Activated T-helper 17 cell treated with anti-CD3 and anti-CD28 coated beads, Interleukin-2, amount 50 U/mL, for 72 hours (primary cell): ENCODE results near the gene CFAP43. TPM values are rescaled to one million over a fixed set of nuclear protein-coding genes. Genes with fewer than 3 reads are reported as not detected.

Experiments
- ATAC-seq: fragments of 150-1000 bp; cut with Tn5 transposase; replicated peaks from 2 replicates; pipeline ENCODE4 v1.10.0; 2021; ENCODE audit warnings: mild to moderate bottlenecking, moderate library complexity
- H3K27ac Mint-ChIP-seq: one replicate; pipeline ENCODE4 v1.8.0; 2022; ENCODE audit warnings: mixed read lengths
- H3K27me3 Mint-ChIP-seq: one replicate; pipeline ENCODE4 v1.8.0; 2022; ENCODE audit warnings: mixed read lengths
- H3K36me3 Mint-ChIP-seq: one replicate; pipeline ENCODE4 v1.8.0; 2022; ENCODE audit warnings: low read depth, mild to moderate bottlenecking, mixed read lengths
- H3K4me1 Mint-ChIP-seq: one replicate; pipeline ENCODE4 v1.8.0; 2022; ENCODE audit warnings: mixed read lengths
- H3K4me3 Mint-ChIP-seq: one replicate; pipeline ENCODE4 v1.8.0; 2022; ENCODE audit warnings: mild to moderate bottlenecking, mixed read lengths
- H3K9me3 Mint-ChIP-seq: one replicate; pipeline ENCODE4 v1.8.0; 2022; ENCODE audit warnings: mixed read lengths
- total RNA-seq, 2 donors: library from RNA; stranded (reverse); gene quantifications; one replicate each; pipeline ENCODE4 v1.2.3, GENCODE V29; 2022

CFAP43 gene
- total RNA-seq, 2 donors from 2014 or later, result 0.16 TPM; not detected in 1

DNA sequence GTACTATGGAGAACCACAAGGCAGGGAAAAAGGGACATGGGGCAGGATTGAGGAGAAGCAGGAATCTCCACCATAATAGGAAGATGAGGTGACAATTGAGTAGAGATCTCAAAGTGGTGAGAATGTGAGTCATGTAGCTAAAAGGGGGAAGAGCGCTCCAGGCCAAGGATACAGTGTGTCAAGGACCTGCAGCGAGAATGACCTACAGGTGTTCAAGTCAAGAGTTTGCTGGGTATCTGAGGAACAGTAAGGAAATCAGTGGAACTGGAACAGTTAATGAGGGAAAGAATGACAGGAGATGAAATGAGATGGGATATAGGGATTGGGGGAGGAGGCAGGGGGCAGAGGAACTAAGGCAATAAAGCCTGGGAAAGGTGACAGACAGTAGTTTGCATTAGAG is 76.6 kb downstream of the CFAP43 start:
- H3K4me1 Mint-ChIP-seq, result no peaks in the 10 kb centered on the region
- no peak overlapping the region for H3K4me3 Mint-ChIP-seq
- H3K9me3 Mint-ChIP-seq, result peaks cover 7% of the 10 kb centered on the region

DNA sequence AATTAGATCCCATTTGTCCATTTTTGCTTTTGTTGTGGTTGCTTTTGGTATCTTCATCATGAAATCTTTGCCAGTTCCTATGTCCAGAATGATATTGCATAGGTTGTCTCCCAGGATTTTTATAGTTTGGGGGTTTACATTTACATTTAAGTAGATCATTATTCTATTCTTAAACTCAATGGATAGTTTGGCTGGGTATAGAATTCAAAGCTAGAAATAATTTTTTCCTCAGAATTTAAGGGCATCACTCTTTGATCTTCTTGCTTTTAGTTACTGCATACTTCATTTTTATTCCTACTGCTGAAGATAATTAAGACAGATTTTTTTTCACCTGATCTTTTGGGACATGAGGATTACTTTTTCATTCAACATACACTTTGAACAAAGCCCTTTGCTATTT is 80.4 kb downstream of the CFAP43 start:
- H3K4me1 Mint-ChIP-seq, result no peaks in the 10 kb centered on the region
- peaks cover 7% of the 10 kb centered on the region for H3K9me3 Mint-ChIP-seq
- peaks cover 23% of the 10 kb centered on the region for H3K27me3 Mint-ChIP-seq
- no peak overlapping the region for H3K4me3 Mint-ChIP-seq
- no peaks in the 10 kb centered on the region for H3K36me3 Mint-ChIP-seq
- no peak for ATAC-seq
- no peak overlapping the region for H3K27ac Mint-ChIP-seq

More for the DNA sequence above, 76.6 kb downstream of the CFAP43 start:
- Mint-ChIP-seq H3K27ac (no peak overlapping the region), H3K36me3 (no peaks in the 10 kb centered on the region), H3K27me3 (peaks cover 22% of the 10 kb centered on the region)
- ATAC-seq, result no peak

DNA sequence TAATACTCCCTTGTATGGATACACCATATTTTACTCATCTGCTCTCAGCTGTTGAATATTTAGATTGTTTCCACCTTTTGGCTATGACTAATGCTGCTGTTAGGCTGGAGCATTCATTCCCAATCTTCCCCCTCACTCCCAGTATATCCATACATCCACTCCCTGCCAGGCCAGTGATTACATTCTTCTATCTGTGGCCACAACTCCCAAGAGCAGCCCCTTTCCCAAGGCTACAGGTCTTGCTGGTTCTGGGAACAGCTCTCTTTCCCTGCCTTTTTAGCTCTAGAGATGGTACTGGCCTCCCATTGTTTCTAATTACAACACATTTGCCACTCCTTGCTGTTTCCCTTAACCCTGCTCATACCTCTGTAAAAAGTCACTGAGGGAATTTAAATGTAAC is 82.0 kb downstream of the CFAP43 start:
- Mint-ChIP-seq H3K4me3 (no peak overlapping the region), H3K4me1 (no peaks in the 10 kb centered on the region), H3K27me3 (peaks cover 16% of the 10 kb centered on the region), H3K27ac (no peak overlapping the region), H3K36me3 (no peaks in the 10 kb centered on the region), H3K9me3 (peaks cover 7% of the 10 kb centered on the region)
- ATAC-seq, result no peak

DNA sequence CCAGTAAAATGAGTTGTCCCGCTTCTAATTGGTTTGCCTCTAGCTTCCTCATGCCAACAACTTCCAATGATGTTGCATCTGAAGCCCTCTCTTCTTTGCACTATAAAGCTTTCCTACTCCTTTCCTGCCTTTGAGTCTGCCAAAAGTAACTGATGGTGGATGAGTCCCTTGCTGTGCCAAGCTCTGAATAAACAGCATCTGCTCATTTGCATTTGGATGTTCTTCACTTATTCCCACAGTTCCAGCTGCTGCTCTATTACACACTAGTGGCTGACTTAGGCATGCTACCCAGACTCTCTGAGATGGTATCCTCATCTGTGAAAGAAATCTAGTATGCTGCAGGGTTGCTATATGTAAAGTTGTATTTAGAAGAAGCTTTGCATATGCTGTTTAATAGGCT is 85.3 kb downstream of the CFAP43 start:
- Mint-ChIP-seq H3K36me3 (no peaks in the 10 kb centered on the region), H3K27ac (no peak overlapping the region), H3K27me3 (peaks cover 7% of the 10 kb centered on the region), H3K4me3 (no peak overlapping the region), H3K4me1 (no peaks in the 10 kb centered on the region), H3K9me3 (peaks cover 3% of the 10 kb centered on the region)
- ATAC-seq, result no peak

DNA sequence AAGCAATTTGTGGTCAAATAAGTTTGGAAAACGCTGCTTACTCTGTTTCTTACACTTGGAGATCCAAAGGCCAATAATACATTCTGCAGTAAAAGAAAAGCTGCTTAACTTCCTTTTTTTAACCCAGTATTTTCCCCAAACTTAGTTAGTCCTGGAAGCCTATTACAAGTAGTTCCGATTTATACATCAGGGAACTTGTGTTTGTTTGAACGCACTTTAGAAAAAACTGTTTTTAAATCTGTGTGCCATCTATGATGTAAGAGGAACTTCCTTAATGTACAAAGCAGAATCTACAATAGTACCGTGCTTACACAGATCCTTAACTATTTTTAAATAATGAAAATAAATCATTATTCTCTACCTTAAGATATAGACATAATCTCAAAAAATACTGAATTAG is 87.2 kb downstream of the CFAP43 start:
- Mint-ChIP-seq H3K27me3 (no peaks in the 10 kb centered on the region), H3K4me3 (no peak overlapping the region), H3K4me1 (no peaks in the 10 kb centered on the region), H3K27ac (no peak overlapping the region), H3K9me3 (no peaks in the 10 kb centered on the region), H3K36me3 (no peaks in the 10 kb centered on the region)
- ATAC-seq, result no peak

DNA sequence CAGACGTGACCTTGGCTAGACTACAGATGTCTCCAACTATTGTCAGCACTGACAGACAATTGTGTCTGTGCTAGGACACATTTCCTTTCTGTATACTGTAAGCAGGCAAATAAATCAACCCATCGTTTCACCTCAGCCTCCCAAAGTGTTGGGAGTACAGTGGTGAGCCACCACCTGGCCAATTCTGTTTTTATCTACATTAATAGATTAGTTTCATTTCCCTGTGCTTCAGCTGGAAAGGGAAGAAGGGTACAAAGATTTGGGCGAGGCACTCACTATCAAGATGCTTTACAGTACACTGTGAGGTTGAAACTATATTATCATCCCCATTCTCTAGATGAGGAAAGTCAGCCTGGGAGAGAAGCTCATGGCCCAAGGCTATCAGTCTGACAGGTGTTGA is 88.3 kb downstream of the CFAP43 start:
- H3K9me3 Mint-ChIP-seq, result no peaks in the 10 kb centered on the region
- peaks cover 3% of the 10 kb centered on the region for H3K27me3 Mint-ChIP-seq
- no peak for ATAC-seq
- H3K27ac Mint-ChIP-seq, result no peak overlapping the region
- no peaks in the 10 kb centered on the region for H3K36me3 Mint-ChIP-seq
- no peaks in the 10 kb centered on the region for H3K4me1 Mint-ChIP-seq
- no peak overlapping the region for H3K4me3 Mint-ChIP-seq

DNA sequence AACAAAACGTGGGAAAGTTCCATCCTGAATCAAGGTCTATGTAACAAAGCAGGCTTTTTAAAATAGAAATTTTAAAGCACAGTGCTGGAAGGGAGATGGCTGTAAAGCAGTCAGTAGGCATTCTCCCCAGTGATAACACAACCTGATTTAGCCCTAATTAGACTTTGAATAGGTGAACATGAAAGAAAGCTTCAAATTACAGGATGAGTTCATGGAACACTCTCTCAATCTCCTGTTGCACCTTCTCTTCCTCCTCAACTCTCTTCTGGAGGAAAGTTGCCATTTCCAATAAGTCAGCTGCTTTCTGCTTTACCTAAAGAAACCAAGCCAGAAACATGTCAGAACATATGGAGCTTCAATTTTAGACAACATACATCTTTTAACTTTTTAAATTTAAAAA is 90.1 kb downstream of the CFAP43 start:
- no peak overlapping the region for H3K4me3 Mint-ChIP-seq
- no peaks in the 10 kb centered on the region for H3K4me1 Mint-ChIP-seq
- H3K27me3 Mint-ChIP-seq, result peaks cover 3% of the 10 kb centered on the region
- H3K36me3 Mint-ChIP-seq, result no peaks in the 10 kb centered on the region
- no peak for ATAC-seq
- no peak overlapping the region for H3K27ac Mint-ChIP-seq
- no peaks in the 10 kb centered on the region for H3K9me3 Mint-ChIP-seq

DNA sequence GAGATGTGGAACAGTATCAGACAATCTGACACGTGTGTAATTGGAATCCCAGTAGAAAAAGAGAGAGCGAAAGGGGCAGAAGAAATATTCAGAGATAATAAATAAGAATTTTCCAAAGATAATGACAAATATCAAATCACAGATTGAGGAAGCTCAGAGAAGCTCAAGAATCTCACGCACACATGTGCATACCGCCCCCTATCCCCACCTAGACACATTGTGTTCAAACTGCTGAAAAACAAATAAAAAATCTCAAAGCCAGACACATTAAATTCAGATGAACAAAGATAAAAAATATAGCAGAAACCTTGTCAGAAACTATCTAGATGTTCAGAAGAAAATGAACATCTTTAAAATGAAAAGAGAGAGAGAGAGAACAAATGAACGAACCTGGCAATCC is 92.9 kb downstream of the CFAP43 start:
- no peak overlapping the region for H3K27ac Mint-ChIP-seq
- peaks cover 8% of the 10 kb centered on the region for H3K27me3 Mint-ChIP-seq
- H3K4me1 Mint-ChIP-seq, result no peaks in the 10 kb centered on the region
- no peak overlapping the region for H3K4me3 Mint-ChIP-seq
- no peaks in the 10 kb centered on the region for H3K9me3 Mint-ChIP-seq
- no peak for ATAC-seq
- no peaks in the 10 kb centered on the region for H3K36me3 Mint-ChIP-seq

DNA sequence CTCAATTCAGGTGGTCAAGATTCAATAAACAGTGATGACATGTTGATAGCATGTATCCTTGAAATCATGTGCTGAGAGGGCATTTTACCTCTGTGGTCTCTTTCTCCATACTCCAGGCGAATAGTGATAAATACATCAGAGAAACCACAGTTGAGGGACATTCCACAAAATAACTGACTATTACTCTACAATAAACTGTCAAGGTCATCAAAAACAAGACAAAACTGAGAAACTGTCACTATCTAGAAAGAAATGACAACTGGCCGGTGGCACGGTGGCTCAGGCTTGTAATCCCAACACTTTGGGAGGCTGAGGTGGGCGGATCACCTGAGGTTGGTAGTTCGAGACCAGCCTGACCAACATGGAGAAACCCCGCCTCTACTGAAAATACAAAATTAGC is 94.0 kb downstream of the CFAP43 start:
- ATAC-seq, result no peak
- no peak overlapping the region for H3K27ac Mint-ChIP-seq
- no peaks in the 10 kb centered on the region for H3K36me3 Mint-ChIP-seq
- peaks cover 12% of the 10 kb centered on the region for H3K27me3 Mint-ChIP-seq
- no peaks in the 10 kb centered on the region for H3K9me3 Mint-ChIP-seq
- H3K4me3 Mint-ChIP-seq, result no peak overlapping the region
- H3K4me1 Mint-ChIP-seq, result no peaks in the 10 kb centered on the region

DNA sequence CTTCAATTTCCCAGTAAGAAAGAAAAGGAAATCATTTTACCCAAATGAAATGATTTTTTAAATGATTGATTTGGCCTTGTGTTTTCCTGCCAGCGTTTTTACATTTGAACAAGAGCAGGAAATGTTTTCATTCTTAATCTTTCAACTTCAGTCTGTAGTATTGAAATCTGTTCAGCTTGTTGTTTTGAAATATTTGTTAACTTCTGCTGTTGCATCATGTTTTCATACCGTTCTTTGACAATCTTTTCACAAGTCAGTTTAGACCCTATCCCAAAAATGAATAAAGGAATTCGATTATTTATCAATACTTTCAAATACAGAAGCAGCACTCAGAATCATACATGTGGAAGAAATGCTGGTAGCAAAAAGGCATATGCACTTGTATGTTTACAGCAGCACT is 102.1 kb downstream of the CFAP43 start:
- H3K36me3 Mint-ChIP-seq, result peaks cover 23% of the 10 kb centered on the region

DNA sequence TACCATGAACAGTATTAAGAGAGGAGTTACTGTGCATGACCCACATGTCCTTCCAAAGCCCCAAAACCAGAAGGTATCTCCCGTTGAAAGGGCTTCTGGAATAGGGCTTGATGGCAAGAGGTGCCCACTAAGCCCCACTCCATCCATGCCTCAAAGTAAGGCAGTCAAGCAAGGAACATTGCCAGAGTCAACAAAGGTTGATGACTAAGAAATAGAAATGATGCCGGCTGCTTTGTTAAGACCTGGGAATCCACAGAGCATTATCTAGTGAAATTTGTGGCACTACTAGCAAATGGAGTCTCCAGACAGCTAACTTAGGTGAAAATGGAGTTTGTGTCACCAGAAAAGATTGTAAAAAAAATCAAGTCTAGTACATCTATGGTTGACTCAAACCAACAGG is 104.0 kb downstream of the CFAP43 start:
- H3K27ac Mint-ChIP-seq, result no peak overlapping the region
- ATAC-seq, result no peak
- H3K4me3 Mint-ChIP-seq, result no peak overlapping the region
- peaks cover 37% of the 10 kb centered on the region for H3K36me3 Mint-ChIP-seq
- peaks cover 9% of the 10 kb centered on the region for H3K27me3 Mint-ChIP-seq
- H3K4me1 Mint-ChIP-seq, result peaks cover 8% of the 10 kb centered on the region
- no peaks in the 10 kb centered on the region for H3K9me3 Mint-ChIP-seq

More for the DNA sequence above, 102.1 kb downstream of the CFAP43 start:
- Mint-ChIP-seq H3K4me1 (peaks cover 6% of the 10 kb centered on the region), H3K4me3 (no peak overlapping the region), H3K27me3 (peaks cover 16% of the 10 kb centered on the region), H3K27ac (no peak overlapping the region), H3K9me3 (no peaks in the 10 kb centered on the region)
- no peak for ATAC-seq

DNA sequence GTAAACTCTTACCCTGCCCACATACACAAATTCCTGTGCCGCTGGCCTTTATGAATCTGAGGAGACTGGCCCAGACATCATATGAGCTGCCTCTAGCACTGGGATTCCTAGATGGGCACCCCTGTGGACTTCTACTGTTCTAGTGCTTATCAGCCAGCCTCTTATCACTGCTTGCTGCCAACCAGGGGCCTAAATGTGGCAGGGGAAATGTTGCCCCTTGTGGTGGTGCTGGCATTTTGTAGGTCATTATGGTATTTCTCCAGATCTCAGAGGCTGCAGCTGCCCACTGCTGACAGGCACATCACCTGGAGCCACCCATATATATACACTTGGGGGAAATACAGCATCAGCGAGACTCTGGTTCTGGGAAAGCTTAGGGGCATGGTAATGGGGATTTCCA is 104.8 kb downstream of the CFAP43 start:
- H3K9me3 Mint-ChIP-seq, result no peaks in the 10 kb centered on the region
- H3K4me1 Mint-ChIP-seq, result peaks cover 16% of the 10 kb centered on the region
- peaks cover 38% of the 10 kb centered on the region for H3K36me3 Mint-ChIP-seq
- no peak overlapping the region for H3K27ac Mint-ChIP-seq
- H3K4me3 Mint-ChIP-seq, result no peak overlapping the region
- H3K27me3 Mint-ChIP-seq, result peaks cover 4% of the 10 kb centered on the region
- no peak for ATAC-seq

DNA sequence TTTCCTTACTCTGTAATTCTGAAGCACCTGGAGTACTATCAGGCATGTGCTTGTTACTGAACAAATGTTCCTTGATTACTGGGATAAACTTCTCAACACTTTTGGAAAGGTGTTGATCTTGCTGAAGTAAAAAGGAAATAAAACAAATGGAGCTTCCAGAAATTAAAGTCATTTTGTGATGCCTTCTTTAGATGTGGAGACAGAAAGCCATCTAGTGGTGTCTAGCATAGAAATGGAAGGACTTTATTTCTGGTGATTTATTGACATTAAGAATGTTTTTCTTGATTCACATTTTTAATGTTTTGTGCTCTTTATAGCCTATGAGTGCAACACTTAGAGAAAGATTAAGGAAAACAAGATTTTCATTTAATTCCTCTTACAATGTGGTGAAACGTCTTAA is 108.8 kb downstream of the CFAP43 start:
- Mint-ChIP-seq H3K4me3 (peak overlapping the region; percentile 91), H3K9me3 (no peaks in the 10 kb centered on the region), H3K36me3 (peaks cover 38% of the 10 kb centered on the region), H3K27me3 (no peaks in the 10 kb centered on the region), H3K27ac (peak overlapping the region; percentile 99), H3K4me1 (peaks cover 27% of the 10 kb centered on the region)
- ATAC-seq, result no peak

DNA sequence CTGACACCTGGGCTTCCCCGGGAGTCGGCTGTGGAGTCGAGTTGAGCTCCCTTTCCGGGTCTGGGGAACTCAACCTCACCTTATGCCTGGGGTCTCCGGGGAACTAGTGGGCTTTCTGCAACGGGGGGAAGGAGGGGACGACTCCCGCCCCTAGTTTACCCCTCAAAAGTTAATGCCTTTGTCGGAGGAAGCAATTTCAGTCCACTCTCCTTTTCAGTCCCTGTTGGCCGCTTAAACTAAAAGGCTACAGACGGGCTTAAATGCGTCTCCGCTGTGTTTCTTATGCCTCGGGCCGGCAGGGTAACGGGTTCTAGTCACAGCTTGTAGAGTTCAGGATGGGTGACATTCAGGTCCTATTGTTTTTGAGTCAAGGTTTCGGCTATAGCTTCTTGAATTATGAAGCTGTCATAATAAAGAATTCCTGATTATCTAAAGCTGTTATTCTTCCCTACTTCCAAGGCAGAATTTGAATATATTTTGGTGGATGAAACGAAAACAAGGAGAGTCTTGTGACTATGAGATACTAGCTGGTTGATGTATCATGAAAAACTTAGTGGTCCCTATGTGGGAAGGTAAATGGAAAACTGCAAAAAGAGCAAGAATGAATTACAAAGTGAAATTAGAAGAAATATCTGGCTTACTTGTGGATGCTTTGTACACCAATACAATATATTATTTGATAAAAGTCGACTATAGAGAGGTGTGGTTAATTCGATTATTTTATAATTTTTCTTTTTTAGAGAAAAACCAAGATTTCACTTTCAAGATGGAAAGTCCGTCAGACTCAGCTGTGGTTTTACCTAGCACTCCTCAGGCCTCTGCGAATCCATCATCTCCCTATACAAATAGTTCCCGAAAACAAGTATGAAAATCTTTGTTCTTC is 109.7 kb downstream of the CFAP43 start:
- H3K36me3 Mint-ChIP-seq, result peaks cover 38% of the 10 kb centered on the region
- ATAC-seq, result no peak
- H3K27me3 Mint-ChIP-seq, result no peaks in the 10 kb centered on the region
- no peaks in the 10 kb centered on the region for H3K9me3 Mint-ChIP-seq
- peaks cover 27% of the 10 kb centered on the region for H3K4me1 Mint-ChIP-seq
- peak overlapping the region; percentile 91 for H3K4me3 Mint-ChIP-seq
- peak overlapping the region; percentile 99 for H3K27ac Mint-ChIP-seq

DNA sequence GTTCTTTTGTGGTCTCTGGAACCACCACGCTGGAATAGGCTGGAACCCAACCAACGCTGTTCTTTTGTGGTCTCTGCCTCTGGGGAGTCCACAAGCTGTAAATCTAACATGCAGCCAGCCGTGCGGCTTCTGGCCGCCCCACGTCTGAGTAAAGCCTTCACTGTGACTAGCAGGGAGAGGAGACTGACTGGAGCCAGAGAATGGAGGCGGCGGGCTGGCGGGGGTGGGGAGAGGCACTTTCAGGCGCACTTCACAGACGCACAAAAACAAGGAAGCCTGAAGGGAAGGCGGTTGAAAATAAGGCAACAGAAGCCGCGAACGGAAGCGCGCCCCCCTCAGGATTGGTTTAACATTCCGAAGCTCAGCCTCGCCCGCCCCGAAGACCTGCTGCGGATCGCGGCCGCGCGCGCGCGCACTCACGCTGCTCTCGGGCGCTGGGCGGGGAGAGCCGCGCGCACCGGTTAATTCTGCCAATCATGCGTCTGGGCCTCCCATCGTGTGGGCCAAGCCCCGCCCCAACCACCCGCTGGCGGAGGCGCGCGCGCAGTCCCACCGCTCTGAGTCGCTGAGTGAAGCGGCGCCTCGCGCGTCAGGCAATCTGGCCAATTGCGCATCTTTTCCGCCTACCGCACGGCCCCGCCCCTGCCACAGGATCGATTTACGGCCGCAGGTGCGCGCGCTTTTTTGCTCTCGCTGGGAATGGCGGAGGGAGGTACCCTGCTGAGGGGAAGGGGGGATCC is 110.5 kb downstream of the CFAP43 start, which contains the start of gene SFR1:
Gene SFR1, plus strand, starts transcription at position 687 of the 740 bp plus-strand sequence. Its CDS starts 13 bp downstream, at position 700.
- Mint-ChIP-seq H3K27ac (peak within 1 kb of the TSS; percentile 99), H3K9me3 (no peaks in the 10 kb centered on the region), H3K4me3 (peak within 1 kb of the TSS; percentile 91), H3K36me3 (peaks cover 31% of the 10 kb centered on the region), H3K4me1 (peaks cover 22% of the 10 kb centered on the region), H3K27me3 (no peaks in the 10 kb centered on the region)
- peak; percentile 90 for ATAC-seq
